OCI-LY1 (cell line): ENCODE measurements around the gene HEBP1.

Source experiments
- EZH2 ChIP-seq: fragments of 200-600 bp; sonication (generic), shearing (Covaris generic); IDR thresholded peaks from 2 replicates; pipeline ENCODE4 v1.8.0; 2017; ENCODE audit warnings: borderline replicate concordance, mixed run types, mild to moderate bottlenecking, antibody characterized with exemption, low read length, moderate library complexity, mixed read lengths
- TF ChIP-seq, protein P1 (sequence below): fragments of 200-600 bp; sonication (generic), shearing (Covaris generic); IDR thresholded peaks from 2 replicates; pipeline ENCODE4 v1.5.1; 2017; ENCODE audit warnings: mild to moderate bottlenecking, antibody characterized with exemption, low read length, moderate library complexity, mixed read lengths

DNA sequence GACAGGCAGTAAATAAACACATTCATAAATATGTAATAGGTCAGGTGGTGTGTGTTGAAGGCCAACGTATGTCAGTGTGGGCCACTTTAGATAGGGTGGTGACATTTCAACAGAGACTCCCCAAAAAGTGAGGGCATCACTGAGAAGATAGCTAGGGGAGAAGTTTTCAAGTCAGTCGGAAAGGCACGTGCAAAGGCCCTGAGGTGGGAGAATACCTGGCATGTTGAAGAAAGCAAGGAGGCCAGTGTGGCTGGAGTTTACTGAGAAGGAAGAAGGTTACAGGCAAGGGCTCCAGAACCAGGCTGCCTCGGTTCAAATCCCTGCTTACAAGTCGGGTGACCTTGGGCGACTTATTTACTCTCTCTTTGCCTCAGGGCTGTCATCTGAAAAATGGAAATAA lies 11.0 kb upstream of the HEBP1 start:
- TF ChIP-seq, protein P1, sequence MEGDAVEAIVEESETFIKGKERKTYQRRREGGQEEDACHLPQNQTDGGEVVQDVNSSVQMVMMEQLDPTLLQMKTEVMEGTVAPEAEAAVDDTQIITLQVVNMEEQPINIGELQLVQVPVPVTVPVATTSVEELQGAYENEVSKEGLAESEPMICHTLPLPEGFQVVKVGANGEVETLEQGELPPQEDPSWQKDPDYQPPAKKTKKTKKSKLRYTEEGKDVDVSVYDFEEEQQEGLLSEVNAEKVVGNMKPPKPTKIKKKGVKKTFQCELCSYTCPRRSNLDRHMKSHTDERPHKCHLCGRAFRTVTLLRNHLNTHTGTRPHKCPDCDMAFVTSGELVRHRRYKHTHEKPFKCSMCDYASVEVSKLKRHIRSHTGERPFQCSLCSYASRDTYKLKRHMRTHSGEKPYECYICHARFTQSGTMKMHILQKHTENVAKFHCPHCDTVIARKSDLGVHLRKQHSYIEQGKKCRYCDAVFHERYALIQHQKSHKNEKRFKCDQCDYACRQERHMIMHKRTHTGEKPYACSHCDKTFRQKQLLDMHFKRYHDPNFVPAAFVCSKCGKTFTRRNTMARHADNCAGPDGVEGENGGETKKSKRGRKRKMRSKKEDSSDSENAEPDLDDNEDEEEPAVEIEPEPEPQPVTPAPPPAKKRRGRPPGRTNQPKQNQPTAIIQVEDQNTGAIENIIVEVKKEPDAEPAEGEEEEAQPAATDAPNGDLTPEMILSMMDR: no peak
- no peak for TF ChIP-seq EZH2
